Small intestine (tissue), 7 donors: ENCODE results near the gene LRP1B. TPM values are rescaled to one million over a fixed set of nuclear protein-coding genes. Genes with fewer than 3 reads are reported as not detected.

ENCODE experiments used
- DNase-seq, 2 donors: peaks; one replicate each; pipeline versions ENCODE4 v3.0.0 to v3.0.0-alpha.2; 2013
- FAIRE-seq: peaks from 2 replicates; lab custom pipeline; 2012; peaks lifted over from hg19 to GRCh38; lab: Jason Lieb, UNC
- H3K27ac ChIP-seq, 3 donors: one replicate each; pipeline ENCODE4 v1.5.1; 2013; ENCODE audit warnings: low read length in 2 of 3, mild to moderate bottlenecking in 2 of 3, control low read depth in 1 of 3, inconsistent platforms in 1 of 3, low read depth in 1 of 3, moderate library complexity in 1 of 3
- H3K27me3 ChIP-seq, 3 donors: one replicate each; pipeline ENCODE4 v1.6.1; 2013; ENCODE audit warnings: low read length in 3 of 3, inconsistent platforms in 1 of 3; ENCODE audit not compliant: control insufficient read depth in 3 of 3, insufficient read depth in 3 of 3
- H3K36me3 ChIP-seq, 3 donors: one replicate each; pipeline ENCODE4 v1.6.1; 2013; ENCODE audit warnings: low read length in 3 of 3, inconsistent platforms in 1 of 3, low read depth in 1 of 3, mild to moderate bottlenecking in 1 of 3, moderate library complexity in 1 of 3; ENCODE audit not compliant: control insufficient read depth in 3 of 3, insufficient read depth in 2 of 3
- H3K4me1 ChIP-seq, 3 donors: one replicate each; pipeline ENCODE4 v1.6.1; 2013; ENCODE audit warnings: low read length in 2 of 3, inconsistent platforms in 1 of 3, low read depth in 1 of 3, mild to moderate bottlenecking in 1 of 3, moderate library complexity in 1 of 3; ENCODE audit not compliant: control insufficient read depth in 3 of 3, insufficient read depth in 2 of 3
- H3K4me3 ChIP-seq, 3 donors: one replicate each; pipeline ENCODE4 v1.5.1; 2013; ENCODE audit warnings: low read length in 3 of 3, control low read depth in 1 of 3, inconsistent platforms in 1 of 3, low read depth in 1 of 3, mild to moderate bottlenecking in 1 of 3, moderate library complexity in 1 of 3
- H3K9me3 ChIP-seq, 2 donors: one replicate each; pipeline ENCODE4 v1.6.1; 2013; ENCODE audit warnings: low read depth in 1 of 2, low read length in 1 of 2; ENCODE audit not compliant: control insufficient read depth in 2 of 2, insufficient read depth in 1 of 2
- WGBS, 3 donors: extraction: QIAGEN DNeasy Blood & Tissue Kit; methylation state at CpG; one replicate each; pipeline ENCODE4 v1.1.7; 2013; 5-methylcytosine and 5-hydroxymethylcytosine counted together
- polyA plus RNA-seq, 4 donors: library from polyadenylated mRNA; stranded (reverse) in 3 of 4; unstranded in 1 of 4; fragments of 200-250 nt in 3 of 4; fragments of 120-200 nt in 1 of 4; gene quantifications; one replicate each; pipeline versions ENCODE4 v1.2.1 to v1.2.3, GENCODE V29; 2013
- donor health status: healthy with polysubstance abuse.
- donor health status: control.
- donor health status: control.
- donor health status: Bipolar disorder and iron deficiency.
- donor health status: healthy.

LRP1B gene
- polyA plus RNA-seq, 4 donors: 0.07 to 0.64 TPM; not detected in 2

GRCh38 chr2:140869107-140869506, 1261.7 kb downstream of the LRP1B start:
- DNase-seq (no peak), FAIRE-seq (no peak)
- no peak overlapping the region for H3K27ac ChIP-seq
- no peaks in the 10 kb centered on the region for H3K36me3 ChIP-seq
- no peaks in the 10 kb centered on the region for H3K9me3 ChIP-seq
- whole genome bisulfite sequencing, 3 donors: 85 to 91% (median 89%) methylated on average over 3 of the region's 3 CpGs
- no peaks in the 10 kb centered on the region for H3K27me3 ChIP-seq
- no peaks in the 10 kb centered on the region for H3K4me1 ChIP-seq
- no peak overlapping the region for H3K4me3 ChIP-seq

GRCh38 chr2:140865837-140866236, 1265.0 kb downstream of the LRP1B start:
- Histone ChIP-seq H3K4me1 (no peaks in the 10 kb centered on the region), H3K27ac (no peak overlapping the region), H3K9me3 (no peaks in the 10 kb centered on the region), H3K36me3 (no peaks in the 10 kb centered on the region), H3K4me3 (no peak overlapping the region), H3K27me3 (no peaks in the 10 kb centered on the region)
- DNase-seq (no peak), FAIRE-seq (no peak)
- 51 to 72% (median 58%) methylated on average over 3 of the region's 3 CpGs for whole genome bisulfite sequencing, 3 donors

DNA sequence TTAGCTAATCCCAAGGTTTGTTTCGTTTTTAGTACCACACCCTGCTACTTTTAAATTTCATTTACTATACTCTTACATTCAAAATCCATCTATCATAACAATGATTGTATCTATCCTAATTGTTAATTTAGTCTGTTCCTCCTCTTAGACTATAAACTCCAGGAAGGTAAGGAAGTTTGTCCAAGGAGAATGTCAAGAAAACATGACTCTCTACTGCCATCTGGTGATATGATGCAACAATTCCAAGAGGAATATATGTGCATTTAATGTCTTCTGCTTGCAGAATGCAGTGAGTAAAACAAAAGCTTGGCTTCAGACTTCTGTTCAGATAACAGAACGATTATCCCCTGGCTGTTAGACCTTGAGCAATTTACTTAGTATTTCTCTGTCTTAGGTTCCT, 1267.1 kb downstream of the LRP1B start:
- 34 to 52% (median 48%) methylated on average over 2 of the region's 2 CpGs for WGBS, 3 donors
- H3K4me3 ChIP-seq: no peak overlapping the region
- H3K4me1 ChIP-seq: no peaks in the 10 kb centered on the region
- no peak overlapping the region for H3K27ac ChIP-seq
- H3K9me3 ChIP-seq: peaks cover 0 to 3% of the 10 kb centered on the region in 2 donors
- FAIRE-seq: no peak
- no peaks in the 10 kb centered on the region for H3K27me3 ChIP-seq
- H3K36me3 ChIP-seq: no peaks in the 10 kb centered on the region
- DNase-seq: peak; percentile 47 to 48

- H3K4me3 ChIP-seq: no peak overlapping the region
- H3K36me3 ChIP-seq: no peaks in the 10 kb centered on the region
- FAIRE-seq (no peak), DNase-seq (no peak)
- H3K27me3 ChIP-seq: no peaks in the 10 kb centered on the region
- H3K4me1 ChIP-seq: no peaks in the 10 kb centered on the region
- WGBS, 3 donors: 49 to 69% (median 68%) methylated on average over 2 of the region's 2 CpGs
- H3K27ac ChIP-seq: no peak overlapping the region
- H3K9me3 ChIP-seq: peaks cover 0 to 3% of the 10 kb centered on the region in 2 donors
Measured at GRCh38 chr2:140862181-140862580, 1268.6 kb downstream of the LRP1B start.

GRCh38 chr2:140861666-140862065, 1269.2 kb downstream of the LRP1B start:
- Histone ChIP-seq H3K27ac (no peak overlapping the region), H3K9me3 (peaks cover 0 to 3% of the 10 kb centered on the region in 2 donors), H3K36me3 (no peaks in the 10 kb centered on the region), H3K4me1 (no peaks in the 10 kb centered on the region), H3K27me3 (no peaks in the 10 kb centered on the region), H3K4me3 (no peak overlapping the region)
- no peak for DNase-seq
- no peak for FAIRE-seq
- 62 to 79% (median 64%) methylated on average over 3 of the region's 3 CpGs for WGBS, 3 donors

GRCh38 chr2:140855471-140855870, 1275.3 kb downstream of the LRP1B start:
- Histone ChIP-seq H3K9me3 (peaks cover 0 to 3% of the 10 kb centered on the region in 2 donors), H3K4me1 (no peaks in the 10 kb centered on the region), H3K36me3 (no peaks in the 10 kb centered on the region), H3K4me3 (no peak overlapping the region), H3K27me3 (no peaks in the 10 kb centered on the region), H3K27ac (no peak overlapping the region)
- 57 to 74% (median 58%) methylated on average over 2 of the region's 2 CpGs for WGBS, 3 donors
- FAIRE-seq (no peak), DNase-seq (no peak)

GRCh38 chr2:140851258-140851981, 1279.4 kb downstream of the LRP1B start:
- no peaks in the 10 kb centered on the region for H3K36me3 ChIP-seq
- H3K4me3 ChIP-seq: no peak overlapping the region
- no peaks in the 10 kb centered on the region for H3K27me3 ChIP-seq
- no peak for DNase-seq
- H3K27ac ChIP-seq: no peak overlapping the region
- WGBS, 3 donors: 55 to 69% (median 58%) methylated on average over 4 of the region's 4 CpGs
- H3K9me3 ChIP-seq: no peaks in the 10 kb centered on the region
- no peaks in the 10 kb centered on the region for H3K4me1 ChIP-seq
- FAIRE-seq: no peak

- Histone ChIP-seq H3K4me3 (no peak overlapping the region), H3K4me1 (no peaks in the 10 kb centered on the region), H3K27me3 (no peaks in the 10 kb centered on the region), H3K36me3 (no peaks in the 10 kb centered on the region), H3K27ac (no peak overlapping the region), H3K9me3 (no peaks in the 10 kb centered on the region)
- FAIRE-seq (no peak), DNase-seq (no peak)
- WGBS, 3 donors: 86 to 92% (median 87%) methylated on average over 1 of the region's 1 CpG
Measured at GRCh38 chr2:140843186-140843585, 1287.6 kb downstream of the LRP1B start.

GRCh38 chr2:140842110-140842509, 1288.7 kb downstream of the LRP1B start:
- no peaks in the 10 kb centered on the region for H3K9me3 ChIP-seq
- no peaks in the 10 kb centered on the region for H3K27me3 ChIP-seq
- no peak overlapping the region for H3K27ac ChIP-seq
- no peak for DNase-seq
- FAIRE-seq: no peak
- no peaks in the 10 kb centered on the region for H3K4me1 ChIP-seq
- no peak overlapping the region for H3K4me3 ChIP-seq
- no peaks in the 10 kb centered on the region for H3K36me3 ChIP-seq
- WGBS, 3 donors: 57 to 73% (median 62%) methylated on average over 3 of the region's 3 CpGs
